Activated CD4-positive, alpha-beta T cell treated with anti-CD3 and anti-CD28 coated beads for 36 hours (primary cell): Measurements from ENCODE around the gene CALML5. TPM values are rescaled to one million over a fixed set of nuclear protein-coding genes. Genes with fewer than 3 reads are reported as not detected.

ENCODE experiments used
- ATAC-seq: fragments of 200-7000 bp; cut with Tn5 transposase; one replicate; pipeline ENCODE4 v1.10.0; 2021; ENCODE audit warnings: mild to moderate bottlenecking, moderate library complexity
- CTCF ChIA-PET: fragments of 350-600 bp; sonication (Branson Sonifier 250); formaldehyde crosslinking; loops from one replicate; lab custom pipeline; 2021; ENCODE audit warnings: antibody characterized with exemption; lab: Charles Lee
- POLR2A ChIA-PET: fragments of 350-600 bp; sonication (Branson Sonifier 250); formaldehyde crosslinking; loops from one replicate; lab custom pipeline; 2021; ENCODE audit warnings: antibody characterized with exemption, inconsistent platforms; lab: Charles Lee
- DNase-seq: peaks from one replicate; pipeline ENCODE4 v3.0.0-alpha.2; 2020
- H3K27ac Mint-ChIP-seq: one replicate; pipeline ENCODE4 v1.8.0; 2021; ENCODE audit warnings: mixed read lengths
- H3K27me3 Mint-ChIP-seq: one replicate; pipeline ENCODE4 v1.8.0; 2021; ENCODE audit warnings: mixed read lengths
- H3K36me3 Mint-ChIP-seq: one replicate; pipeline ENCODE4 v1.8.0; 2021; ENCODE audit warnings: low read depth, mixed read lengths
- H3K4me1 Mint-ChIP-seq: one replicate; pipeline ENCODE4 v1.8.0; 2021; ENCODE audit warnings: mixed read lengths
- H3K4me3 Mint-ChIP-seq: one replicate; pipeline ENCODE4 v1.8.0; 2021; ENCODE audit warnings: mild to moderate bottlenecking, moderate library complexity, mixed read lengths
- H3K9me3 Mint-ChIP-seq: one replicate; pipeline ENCODE4 v1.8.0; 2021; ENCODE audit warnings: low read depth, mixed read lengths
- intact Hi-C, 2 experiments: fragments of 100-400 bp; cut with DNase I in 1 of 2; cut with micrococcal nuclease in 1 of 2; formaldehyde crosslinking; loops; one replicate each; pipeline versions ENCODE4 v1.14.2 to v1.15.1; 2022 to 2024; cut with DNase I, micrococcal nuclease
- total RNA-seq, 2 experiments: library from RNA; stranded (reverse); gene quantifications; one replicate each; pipeline ENCODE4 v1.2.3, GENCODE V29; 2021

CALML5 gene
- total RNA-seq, 2 experiments from 2014 or later = not detected

- H3K9me3 Mint-ChIP-seq = peaks cover 7% of the 10 kb centered on the region
- H3K27ac Mint-ChIP-seq = no peak overlapping the region
- peaks cover 5% of the 10 kb centered on the region for H3K36me3 Mint-ChIP-seq
- ChIA-PET POLR2A (no interaction called here), CTCF (no interaction called here)
- H3K4me3 Mint-ChIP-seq = no peak overlapping the region
- H3K27me3 Mint-ChIP-seq = peaks cover 2% of the 10 kb centered on the region
- H3K4me1 Mint-ChIP-seq = no peaks in the 10 kb centered on the region
- DNase-seq = no peak
- no peak for ATAC-seq
- intact Hi-C loops = no loop called here
Observed at GRCh38 chr10:5540891-5541290, 41.5 kb upstream of the CALML5 start.

GRCh38 chr10:5540080-5540479 lies 40.7 kb upstream of the CALML5 start:
- intact Hi-C loops = no loop called here
- no peak for DNase-seq

GRCh38 chr10:5538892-5539651 lies 39.7 kb upstream of the CALML5 start:
- CTCF ChIA-PET = interaction anchor here (1.2 kb wide), 1 partner anchor 97 kb away, joined by 4 read pairs; no protein-coding TSS in a partner anchor
- Mint-ChIP-seq H3K36me3 (peaks cover 5% of the 10 kb centered on the region), H3K27ac (no peak overlapping the region), H3K4me1 (no peaks in the 10 kb centered on the region), H3K4me3 (no peak overlapping the region), H3K27me3 (peaks cover 2% of the 10 kb centered on the region), H3K9me3 (peaks cover 7% of the 10 kb centered on the region)
- POLR2A ChIA-PET = no interaction called here
- intact Hi-C loops = no loop called here
- ATAC-seq = no peak
- no peak for DNase-seq

More at GRCh38 chr10:5540080-5540479, 40.7 kb upstream of the CALML5 start:
- no peak overlapping the region for H3K27ac Mint-ChIP-seq
- ChIA-PET POLR2A (no interaction called here), CTCF (no interaction called here)
- H3K4me1 Mint-ChIP-seq = no peaks in the 10 kb centered on the region
- H3K4me3 Mint-ChIP-seq = no peak overlapping the region
- peaks cover 5% of the 10 kb centered on the region for H3K36me3 Mint-ChIP-seq
- H3K9me3 Mint-ChIP-seq = peaks cover 7% of the 10 kb centered on the region
- no peak for ATAC-seq
- H3K27me3 Mint-ChIP-seq = peaks cover 2% of the 10 kb centered on the region

- H3K9me3 Mint-ChIP-seq = peaks cover 5% of the 10 kb centered on the region
- peaks cover 5% of the 10 kb centered on the region for H3K36me3 Mint-ChIP-seq
- POLR2A ChIA-PET = no interaction called here
- DNase-seq = no peak
- ATAC-seq = no peak
- no peaks in the 10 kb centered on the region for H3K4me1 Mint-ChIP-seq
- intact Hi-C loops = no loop called here
- H3K27me3 Mint-ChIP-seq = peaks cover 2% of the 10 kb centered on the region
- H3K4me3 Mint-ChIP-seq = no peak overlapping the region
- H3K27ac Mint-ChIP-seq = no peak overlapping the region
- CTCF ChIA-PET = interaction anchor here (1.2 kb wide), 1 partner anchor 97 kb away, joined by 4 read pairs; no protein-coding TSS in a partner anchor
Observed at GRCh38 chr10:5538446-5538845, 39.1 kb upstream of the CALML5 start.

- no peak for ATAC-seq
- H3K4me3 Mint-ChIP-seq = no peak overlapping the region
- peaks cover 5% of the 10 kb centered on the region for H3K9me3 Mint-ChIP-seq
- H3K36me3 Mint-ChIP-seq = peaks cover 2% of the 10 kb centered on the region
- intact Hi-C loops = no loop called here
- H3K27me3 Mint-ChIP-seq = peaks cover 2% of the 10 kb centered on the region
- ChIA-PET CTCF (no interaction called here), POLR2A (no interaction called here)
- H3K4me1 Mint-ChIP-seq = no peaks in the 10 kb centered on the region
- no peak overlapping the region for H3K27ac Mint-ChIP-seq
- no peak for DNase-seq
Observed at GRCh38 chr10:5537684-5538083, 38.3 kb upstream of the CALML5 start.

- Mint-ChIP-seq H3K4me3 (no peak overlapping the region), H3K4me1 (no peaks in the 10 kb centered on the region), H3K9me3 (no peaks in the 10 kb centered on the region), H3K36me3 (no peaks in the 10 kb centered on the region), H3K27me3 (peaks cover 2% of the 10 kb centered on the region), H3K27ac (no peak overlapping the region)
- CTCF ChIA-PET = no interaction called here
- POLR2A ChIA-PET = no interaction called here
- ATAC-seq (no peak), DNase-seq (no peak)
- intact Hi-C loops = no loop called here
Observed at GRCh38 chr10:5536486-5537081, 37.2 kb upstream of the CALML5 start.

- ChIA-PET CTCF (no interaction called here), POLR2A (interaction anchor here (0.6 kb wide), 1 partner anchor 14 kb away, joined by 3 read pairs; no protein-coding TSS in a partner anchor)
- no peak for DNase-seq
- Mint-ChIP-seq H3K4me1 (no peaks in the 10 kb centered on the region), H3K36me3 (no peaks in the 10 kb centered on the region), H3K27ac (no peak overlapping the region), H3K9me3 (no peaks in the 10 kb centered on the region), H3K27me3 (peaks cover 2% of the 10 kb centered on the region), H3K4me3 (no peak overlapping the region)
- intact Hi-C loops = no loop called here
- ATAC-seq = no peak
Observed at GRCh38 chr10:5534880-5535856, 35.8 kb upstream of the CALML5 start.

GRCh38 chr10:5534051-5534821 lies 34.9 kb upstream of the CALML5 start:
- ChIA-PET CTCF (no interaction called here), POLR2A (interaction anchor here (0.6 kb wide), 1 partner anchor 15 kb away, joined by 3 read pairs; no protein-coding TSS in a partner anchor)
- Mint-ChIP-seq H3K27ac (no peak overlapping the region), H3K9me3 (no peaks in the 10 kb centered on the region), H3K27me3 (no peaks in the 10 kb centered on the region), H3K4me3 (no peak overlapping the region), H3K4me1 (no peaks in the 10 kb centered on the region), H3K36me3 (no peaks in the 10 kb centered on the region)
- DNase-seq (no peak), ATAC-seq (no peak)
- intact Hi-C loops = no loop called here

- intact Hi-C loops = no loop called here
- DNase-seq = no peak
- ChIA-PET POLR2A (no interaction called here), CTCF (no interaction called here)
- Mint-ChIP-seq H3K9me3 (no peaks in the 10 kb centered on the region), H3K4me3 (no peak overlapping the region), H3K27me3 (no peaks in the 10 kb centered on the region), H3K27ac (no peak overlapping the region), H3K36me3 (no peaks in the 10 kb centered on the region), H3K4me1 (no peaks in the 10 kb centered on the region)
- ATAC-seq = no peak
Observed at GRCh38 chr10:5533098-5533731, 33.8 kb upstream of the CALML5 start.

- POLR2A ChIA-PET = no interaction called here
- Mint-ChIP-seq H3K4me3 (no peak overlapping the region), H3K36me3 (no peaks in the 10 kb centered on the region), H3K27me3 (no peaks in the 10 kb centered on the region), H3K27ac (no peak overlapping the region), H3K4me1 (no peaks in the 10 kb centered on the region), H3K9me3 (no peaks in the 10 kb centered on the region)
- intact Hi-C loops = no loop called here
- no peak for DNase-seq
- no peak for ATAC-seq
- CTCF ChIA-PET = no interaction called here
Observed at GRCh38 chr10:5532618-5533097, 33.3 kb upstream of the CALML5 start.
